ENCODE measurements around the gene ADAM12. TPM values are rescaled to one million over a fixed set of nuclear protein-coding genes. Genes with fewer than 3 reads are reported as not detected.

Gene ADAM12
- total and polyA plus RNA-seq, 2 donors (not counting 3 experiments of a cell fraction or from before 2014, with no cell fraction given): 0.22 to 0.33 TPM

- Histone ChIP-seq H3K4me3 (replicated peaks in 1 of 3; ENCODE audit: insufficient read depth in 1 of 3, low read depth in 1 of 3, low read length in 3 of 3) (no peak overlapping the region), H4K20me1 (replicated peaks; ENCODE audit: control insufficient read depth, extremely low read depth, insufficient read depth, low read length) (no peaks in the 10 kb centered on the region), H3K4me1 (ENCODE audit: control insufficient read depth, extremely low read depth, insufficient read depth, low read length) (no peaks in the 10 kb centered on the region), H3K9ac (replicated peaks; ENCODE audit: extremely low read depth, insufficient read depth, low read length) (no peak overlapping the region), H2AFZ (ENCODE audit: low read depth, low read length) (no peak overlapping the region), H3K27ac (ENCODE audit: insufficient read depth, low read depth, low read length) (no peak overlapping the region), H3K9me1 (replicated peaks; ENCODE audit: control insufficient read depth, extremely low read depth, insufficient read depth, low read length) (no peaks in the 10 kb centered on the region), H3K9me3 (replicated peaks; ENCODE audit: control insufficient read depth, insufficient read depth, low read length) (no peaks in the 10 kb centered on the region), H3K36me3 (ENCODE audit: control insufficient read depth in 2 of 2, extremely low read depth in 1 of 2, insufficient read depth in 2 of 2, low read length in 2 of 2) (no peaks in the 10 kb centered on the region), H3K27me3 (ENCODE audit: control insufficient read depth in 2 of 2, insufficient read depth in 2 of 2, low read length in 2 of 2) (peaks cover 0 to 2% of the 10 kb centered on the region in 2 experiments), H3K79me2 (ENCODE audit: control insufficient read depth, insufficient read depth, low read length) (no peaks in the 10 kb centered on the region), H3K4me2 (ENCODE audit: insufficient read depth, low read length) (no peak overlapping the region)
- DNase-seq (ENCODE audit: low read depth, low spot score) (no peak), FAIRE-seq (no peak)
- TF ChIP-seq GATA2 (IDR thresholded peaks at IDR 0.05; ENCODE audit: insufficient read depth, insufficient read length, low read depth, low read length) (no peak), FOS (IDR thresholded peaks at IDR 0.05; ENCODE audit: borderline replicate concordance, insufficient read depth, low read length) (no peak), POLR2A (IDR thresholded peaks at IDR 0.05; ENCODE audit: low read depth, low read length) (no peak), CTCF (IDR thresholded peaks at IDR 0.05; ENCODE audit: extremely low read depth in 1 of 2, insufficient read depth in 1 of 2, low read depth in 1 of 2, low read length in 2 of 2) (no peak), EZH2 (IDR thresholded peaks at IDR 0.05; ENCODE audit: borderline replicate concordance, low read depth, low read length, severe bottlenecking) (no peak), JUN (IDR thresholded peaks at IDR 0.05; ENCODE audit: borderline replicate concordance, insufficient read depth, insufficient read length, low read depth) (no peak)
- dilution Hi-C loops (cut with MboI; ENCODE audit: extremely low pct_ligation_motif_present, low sequenced_read_pairs): no loop called here
- intact Hi-C loops (cut with micrococcal nuclease): no loop called here
- BruUV-seq (replicated peaks): no TSS peak
- ChIA-PET POLR2A (no interaction called here), CTCF (no interaction called here)
Observed at GRCh38 chr10:125964558-125964957, 423.7 kb downstream of the ADAM12 start.

Small RNA genes within 50 kb of the gene (small RNA-seq; reads per million reads assigned to genes)
- not detected for gene RNA5SP328 (ENCODE audit: insufficient read depth, insufficient read length, low read depth, low replicate concordance)
